Hematopoietic multipotent progenitor cell treated with erythropoietin and hydrocortisone succinate and interleukin-3 and kit ligand, for 17 days (in vitro differentiated cells): Measurements from ENCODE around the gene KIF6.

Source experiments
- DNase-seq: peaks from one replicate; pipeline ENCODE4 v3.0.0-alpha.2; 2015; ENCODE audit warnings: low spot score

The KIF6 gene

GRCh38 chr6:39664173-39664572 lies 61.0 kb downstream of the KIF6 start:
- DNase-seq: no peak

- DNase-seq: no peak
Observed at GRCh38 chr6:39657355-39658135, 67.7 kb downstream of the KIF6 start.

GRCh38 chr6:39654121-39654520 lies 71.1 kb downstream of the KIF6 start:
- DNase-seq: no peak

DNA sequence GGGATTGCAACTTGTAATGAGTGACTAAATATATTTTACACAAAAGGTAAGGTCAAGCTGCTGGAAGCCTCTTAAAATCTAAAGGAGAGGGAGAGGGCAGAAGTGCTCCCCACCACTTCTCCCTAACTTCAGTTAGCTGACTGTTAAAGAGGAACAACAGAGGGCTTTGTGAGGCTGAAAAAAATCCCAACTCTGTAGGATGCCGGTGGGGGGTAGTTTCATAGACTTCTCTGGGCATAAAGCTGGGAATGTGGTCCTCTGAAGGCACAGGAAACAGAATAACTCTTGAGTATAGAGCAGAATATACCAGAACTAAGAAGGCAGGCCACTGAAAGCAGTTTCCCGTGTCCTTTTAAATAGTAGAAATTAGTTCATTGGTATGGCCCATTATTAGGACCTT lies 71.6 kb downstream of the KIF6 start:
- DNase-seq: no peak

DNA sequence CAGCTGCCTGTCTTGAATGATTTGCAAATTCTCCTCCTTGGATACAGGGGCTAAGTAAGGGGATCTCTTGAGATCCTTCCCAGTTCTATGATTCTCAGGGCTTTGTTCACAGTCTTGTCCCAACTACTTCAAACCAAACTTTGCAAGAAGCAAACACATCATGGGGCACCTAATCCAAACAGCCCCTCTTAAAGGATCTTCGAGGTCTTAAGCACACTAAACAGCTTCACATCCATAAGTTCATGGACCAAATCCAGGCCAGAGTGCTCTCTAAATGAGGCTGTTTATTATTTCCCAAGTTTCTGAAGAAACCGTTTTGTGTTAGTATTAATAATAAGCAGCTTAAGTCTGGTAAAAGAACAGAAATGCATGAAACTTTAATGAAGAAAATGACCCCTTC lies 75.2 kb downstream of the KIF6 start:
- no peak for DNase-seq

DNA sequence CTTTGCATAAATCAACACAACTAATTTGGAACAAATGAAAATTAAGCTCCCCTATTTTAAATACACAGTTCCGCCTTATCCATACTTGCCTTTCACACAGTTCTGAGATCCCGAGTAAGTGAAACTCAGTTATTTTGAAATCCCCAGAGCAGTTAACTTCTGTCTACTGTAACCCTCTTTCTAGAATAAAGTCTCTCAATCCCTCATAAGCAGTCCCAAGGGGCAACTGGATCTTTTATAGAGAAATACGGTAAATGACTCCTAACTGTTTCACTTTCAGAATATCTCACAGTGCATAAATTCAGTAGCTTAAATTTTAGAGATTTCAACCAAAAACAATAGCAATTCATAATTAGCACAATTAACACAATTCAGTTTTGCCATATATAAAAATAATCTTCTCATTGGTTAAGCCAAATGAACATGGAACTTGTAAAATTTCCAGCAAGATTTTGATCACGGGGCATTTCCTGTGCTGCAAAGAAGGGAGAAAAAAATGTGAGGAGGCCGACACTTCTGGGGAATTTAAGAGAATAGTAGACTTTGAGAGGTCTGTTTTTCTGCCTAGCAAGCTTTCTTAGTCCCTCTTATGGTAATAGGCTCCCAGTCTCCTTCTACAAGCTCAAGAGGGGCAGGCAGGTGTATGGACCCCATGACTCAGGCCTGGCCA lies 78.3 kb downstream of the KIF6 start:
- DNase-seq: no peak

- DNase-seq: no peak
Observed at GRCh38 chr6:39642270-39642669, 82.9 kb downstream of the KIF6 start.

- no peak for DNase-seq
Observed at GRCh38 chr6:39638126-39638822, 86.9 kb downstream of the KIF6 start.

GRCh38 chr6:39634646-39635341 lies 90.4 kb downstream of the KIF6 start:
- no peak for DNase-seq

DNA sequence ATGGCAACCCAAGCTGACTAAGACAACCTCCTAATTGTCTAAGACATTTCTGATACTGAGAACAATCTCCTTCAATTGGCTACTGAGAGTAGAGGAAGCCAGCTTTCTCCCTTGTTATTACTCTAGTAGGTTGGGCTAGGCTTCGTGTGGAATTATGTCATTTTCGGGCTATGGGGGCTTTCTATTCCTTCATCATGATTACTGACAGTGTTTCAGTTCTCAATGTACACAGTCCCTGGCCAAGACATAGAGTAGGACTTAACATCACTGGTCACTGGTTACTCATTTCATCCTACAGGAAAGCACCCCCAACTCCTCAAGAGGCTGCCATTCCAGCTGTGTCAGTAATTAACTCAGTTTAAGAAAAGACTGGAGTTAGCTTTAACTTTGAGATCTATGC lies 100.0 kb downstream of the KIF6 start:
- no peak for DNase-seq

DNA sequence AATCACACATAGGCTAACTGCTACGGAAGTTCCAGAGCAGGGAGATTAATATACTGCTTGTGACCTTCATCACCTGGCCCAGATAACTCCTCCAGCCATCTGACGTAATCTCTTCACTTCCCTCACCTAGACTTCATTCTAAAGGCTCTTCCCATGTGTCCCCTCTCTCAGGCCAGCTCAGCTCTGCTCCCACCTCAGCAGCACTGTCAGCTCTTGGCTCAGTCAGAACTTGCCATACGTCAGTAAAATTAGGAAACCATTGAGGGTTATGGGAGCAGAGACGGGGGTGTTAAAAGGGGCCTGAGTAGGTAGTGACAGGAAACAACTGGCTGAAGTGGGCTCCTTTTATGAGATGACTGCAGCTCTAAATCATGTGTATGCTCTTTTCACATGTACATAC lies 101.5 kb downstream of the KIF6 start:
- DNase-seq: no peak

DNA sequence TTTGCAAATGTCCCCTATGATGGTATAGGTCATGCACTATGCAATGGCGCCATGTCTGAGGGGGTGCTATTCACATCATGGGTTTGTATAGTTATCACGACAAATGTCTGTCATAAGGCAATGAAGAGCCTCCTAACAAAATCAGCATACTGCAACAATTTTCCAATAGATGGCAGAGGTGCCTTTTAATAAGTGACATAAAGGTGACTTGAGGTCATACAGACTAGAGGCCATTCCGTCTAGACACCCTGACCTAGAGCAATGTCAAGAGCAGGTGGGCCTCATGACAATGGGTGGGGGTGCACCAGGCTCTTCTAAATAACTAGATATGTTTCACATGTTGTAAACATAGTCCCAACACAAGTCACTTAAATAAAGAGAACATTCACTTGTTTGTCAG lies 107.7 kb downstream of the KIF6 start:
- DNase-seq: no peak

DNA sequence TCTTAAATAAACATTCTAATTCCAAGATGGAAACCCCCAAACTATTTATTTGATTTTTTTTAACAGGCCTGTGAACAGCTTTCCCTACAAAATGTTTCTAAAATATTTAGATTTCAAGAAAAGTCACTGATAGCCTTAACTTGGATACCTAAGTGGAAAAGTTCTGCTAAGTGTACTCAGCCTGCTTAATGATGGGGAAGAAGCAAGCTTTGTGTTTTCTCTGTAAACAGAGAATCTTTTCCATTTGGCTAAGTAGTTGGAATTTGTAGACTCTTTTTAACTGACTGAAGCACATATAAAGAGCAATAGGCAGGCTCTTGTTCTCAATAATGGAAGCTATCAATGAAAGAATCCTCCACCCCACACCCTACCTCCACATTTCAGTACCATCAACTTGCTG lies 108.2 kb downstream of the KIF6 start:
- DNase-seq: no peak

DNA sequence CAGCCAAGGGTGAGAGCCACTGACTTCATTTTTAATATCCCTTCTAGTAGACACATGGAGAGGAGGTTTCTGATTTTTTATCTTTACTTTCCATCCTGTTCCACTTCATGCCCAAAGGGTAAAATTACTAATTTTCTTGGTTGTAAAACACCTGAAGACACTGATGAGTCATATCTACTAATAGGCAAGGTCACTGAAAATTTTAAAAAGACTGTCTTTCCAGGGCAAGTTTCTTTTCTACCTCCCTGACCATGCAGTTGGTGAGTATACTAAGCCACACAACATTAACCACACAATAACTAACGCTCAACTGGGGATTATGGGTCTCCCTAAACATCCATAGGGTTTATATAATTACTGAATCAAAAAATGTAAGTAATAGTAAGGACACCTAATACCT lies 109.6 kb downstream of the KIF6 start:
- no peak for DNase-seq

- no peak for DNase-seq
Observed at GRCh38 chr6:39614393-39614950, 110.7 kb downstream of the KIF6 start.

- no peak for DNase-seq
Observed at GRCh38 chr6:39610221-39610620, 115.0 kb downstream of the KIF6 start.

GRCh38 chr6:39608652-39609345 lies 116.4 kb downstream of the KIF6 start:
- no peak for DNase-seq

- no peak for DNase-seq
Observed at GRCh38 chr6:39602601-39603519, 122.3 kb downstream of the KIF6 start.

DNA sequence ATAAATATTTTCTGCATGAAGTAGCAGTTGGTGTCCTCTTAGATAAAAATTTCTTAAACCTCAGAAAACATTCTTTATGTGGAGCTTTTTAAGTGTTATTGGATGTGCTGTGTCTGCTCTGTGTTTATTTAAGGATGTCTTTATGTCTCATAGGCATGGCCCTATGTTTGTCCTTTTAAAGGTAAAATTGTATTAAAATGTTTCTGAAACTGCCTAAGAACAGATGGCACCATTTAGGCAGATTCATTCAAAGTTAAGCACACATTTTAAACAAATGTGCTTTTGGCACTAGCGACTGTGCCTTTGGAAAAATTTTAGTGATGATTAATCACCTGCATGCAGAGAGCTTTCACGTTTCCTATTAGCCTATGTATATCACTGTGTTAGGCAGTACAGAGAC lies 125.2 kb downstream of the KIF6 start:
- DNase-seq: no peak

DNA sequence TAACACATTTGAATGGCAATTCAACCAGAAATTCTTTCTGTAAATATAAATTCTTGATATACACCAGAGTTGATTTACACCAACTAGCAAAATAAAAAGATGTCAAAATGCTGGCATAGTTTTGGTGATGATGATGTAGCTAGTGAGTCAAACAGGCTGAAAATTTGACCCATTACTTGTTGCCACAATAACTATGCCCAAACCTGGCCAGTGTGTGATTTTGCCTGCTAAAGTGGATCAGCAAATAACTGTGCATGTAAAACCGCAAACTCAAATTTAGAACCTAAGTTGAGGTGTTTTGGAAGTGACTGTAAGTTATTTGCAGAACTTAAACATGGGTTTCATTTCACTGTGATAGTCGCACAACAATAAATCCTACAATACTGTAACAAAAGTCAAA lies 125.9 kb downstream of the KIF6 start:
- no peak for DNase-seq

DNA sequence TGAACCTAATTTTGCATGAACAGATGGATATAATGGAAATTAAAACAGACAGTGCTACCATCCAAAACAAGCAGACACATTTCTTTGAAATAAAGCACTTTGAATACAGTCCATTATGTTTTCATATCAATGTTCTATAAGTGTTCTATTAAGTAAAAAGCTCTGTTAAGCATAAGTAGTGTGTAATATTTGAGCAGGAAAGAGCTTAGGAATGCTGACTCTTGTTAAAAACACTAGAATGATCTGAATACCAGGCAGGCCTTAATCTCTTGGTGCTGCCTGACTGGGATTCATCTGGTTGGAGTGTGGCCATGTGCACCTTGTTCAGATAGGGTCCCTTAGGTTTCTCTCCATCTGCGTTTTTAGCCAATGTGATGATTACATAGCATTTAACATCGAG lies 130.9 kb downstream of the KIF6 start:
- no peak for DNase-seq
